CD4-positive, alpha-beta T cell treated with Interleukin-6 at 100 ng/mL for 8 hours (primary cell): Measurements from ENCODE around the gene MAP1LC3C.

Source experiments
- DNase-seq: peaks from one replicate; pipeline ENCODE4 v3.0.0-alpha.2; 2020; ENCODE audit warnings: mixed read lengths, low spot score

The MAP1LC3C gene

DNA sequence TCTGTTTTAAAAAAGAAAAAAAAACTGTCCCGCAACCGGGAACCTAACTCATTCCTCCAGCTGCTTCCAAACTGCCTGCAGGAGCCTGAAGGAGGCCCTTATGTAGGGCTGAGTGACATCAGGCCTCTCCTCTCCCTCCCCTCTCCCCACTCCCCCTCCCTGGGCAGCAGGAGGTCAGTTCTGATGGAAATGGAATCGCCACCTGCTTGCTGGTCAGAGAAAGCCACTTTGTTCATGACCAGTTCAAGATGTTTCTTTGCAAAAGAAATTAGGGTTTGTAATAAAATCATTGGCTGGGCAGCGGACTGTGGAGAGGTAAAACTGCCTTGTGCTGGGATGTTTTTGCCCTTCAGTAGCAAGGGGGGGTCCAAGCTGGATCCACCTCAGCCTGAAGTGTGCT lies at the start of gene MAP1LC3C:
MAP1LC3C (minus strand) TSS at position 73 of the 400 bp plus-strand sequence. CDS start 90 bp downstream, outside the sequence.
- no peak for DNase-seq

DNA sequence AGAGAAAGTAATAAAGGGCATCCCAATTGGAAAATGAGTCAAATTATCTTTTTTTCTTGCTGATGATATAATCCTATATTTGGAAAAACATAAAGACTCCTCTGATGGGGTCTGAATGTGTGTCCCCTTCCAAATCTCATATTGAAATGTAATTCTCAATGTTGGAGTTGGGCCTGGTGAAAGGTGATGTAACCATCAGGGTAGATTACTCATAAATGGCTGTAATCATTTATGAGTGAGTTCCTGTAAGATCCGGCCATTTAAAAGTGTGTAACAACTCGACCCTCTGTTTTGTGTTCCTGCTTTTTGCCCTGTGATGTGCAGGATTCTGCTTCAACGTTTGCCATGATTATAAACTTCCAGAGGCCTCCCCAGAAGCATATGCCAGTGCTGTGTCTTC lies 44.3 kb upstream of the MAP1LC3C start:
- DNase-seq: no peak

DNA sequence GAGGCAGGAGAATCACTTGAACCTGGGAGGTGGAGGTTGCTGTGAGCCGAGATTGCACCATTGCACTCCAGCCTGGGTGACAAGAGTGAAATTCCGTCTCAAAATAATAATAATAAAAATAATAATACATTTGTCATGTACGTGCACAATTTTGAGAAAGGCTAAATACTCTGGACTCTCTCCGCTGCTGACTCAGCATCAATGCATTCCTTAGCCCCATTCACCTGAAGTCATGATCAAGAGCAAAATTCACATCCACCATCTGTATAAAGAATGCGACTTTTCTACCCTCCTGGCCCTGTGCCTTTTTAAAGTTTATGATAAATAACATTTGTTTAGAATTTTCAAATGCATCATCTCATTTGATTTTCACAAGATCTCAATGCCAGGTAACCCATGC lies 35.5 kb upstream of the MAP1LC3C start:
- no peak for DNase-seq

DNA sequence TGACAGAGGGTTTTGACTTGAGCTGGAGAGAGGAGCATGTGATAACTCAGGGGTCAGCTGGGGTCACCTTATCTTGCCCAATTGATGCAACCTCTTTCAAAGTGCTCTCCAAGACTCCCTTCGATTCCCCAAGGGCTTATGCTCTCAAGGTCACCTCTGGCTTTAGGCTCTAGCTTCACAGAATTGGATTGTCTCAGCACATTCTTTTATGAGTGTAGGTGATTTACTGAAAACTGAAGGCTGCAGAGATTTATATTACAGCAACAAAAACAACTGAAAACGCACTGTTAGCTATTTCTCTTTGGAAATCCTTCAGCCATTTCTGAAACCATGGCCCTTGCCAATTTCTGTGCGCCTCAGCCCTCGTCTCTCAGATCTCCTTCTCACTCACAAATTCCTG lies 34.5 kb upstream of the MAP1LC3C start:
- no peak for DNase-seq

DNA sequence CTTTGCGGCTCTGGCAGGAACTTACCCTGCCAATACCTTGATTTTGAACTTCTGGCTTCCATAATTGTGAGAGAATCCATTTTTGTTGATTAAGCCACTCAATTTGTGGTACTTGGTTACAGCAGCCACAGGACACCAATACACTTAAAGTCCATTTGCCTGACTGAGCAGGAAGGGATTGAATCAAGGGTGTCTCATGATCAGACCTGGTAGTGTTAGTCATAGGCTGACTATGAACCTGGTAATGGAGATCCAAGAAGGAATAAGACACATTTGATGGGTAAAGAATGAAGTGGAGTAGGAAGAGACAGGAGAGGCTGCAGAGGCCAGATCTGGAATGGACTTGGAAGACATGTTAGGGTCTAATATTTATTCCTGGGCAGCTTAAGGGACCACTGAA lies 31.2 kb upstream of the MAP1LC3C start:
- DNase-seq: no peak

DNA sequence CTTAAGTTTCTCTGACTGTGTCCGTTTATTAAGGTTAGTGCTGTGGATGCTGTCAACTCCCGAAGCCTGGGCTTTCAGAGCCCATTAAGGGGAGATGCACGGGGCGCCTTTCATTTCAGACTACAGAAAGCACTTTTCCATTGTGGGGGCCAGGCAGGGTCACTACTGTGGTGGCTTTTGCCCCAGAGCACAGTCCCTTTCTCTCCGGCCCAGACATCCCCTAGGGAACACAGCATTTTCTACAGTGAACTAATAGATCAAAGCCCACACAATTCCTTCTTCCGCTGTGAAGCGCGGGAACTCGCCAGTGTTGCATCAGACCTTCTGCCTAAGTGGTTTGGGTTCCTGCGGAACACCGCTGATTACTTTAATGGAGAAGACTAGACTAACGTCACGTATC lies 26.8 kb upstream of the MAP1LC3C start:
- DNase-seq: no peak

DNA sequence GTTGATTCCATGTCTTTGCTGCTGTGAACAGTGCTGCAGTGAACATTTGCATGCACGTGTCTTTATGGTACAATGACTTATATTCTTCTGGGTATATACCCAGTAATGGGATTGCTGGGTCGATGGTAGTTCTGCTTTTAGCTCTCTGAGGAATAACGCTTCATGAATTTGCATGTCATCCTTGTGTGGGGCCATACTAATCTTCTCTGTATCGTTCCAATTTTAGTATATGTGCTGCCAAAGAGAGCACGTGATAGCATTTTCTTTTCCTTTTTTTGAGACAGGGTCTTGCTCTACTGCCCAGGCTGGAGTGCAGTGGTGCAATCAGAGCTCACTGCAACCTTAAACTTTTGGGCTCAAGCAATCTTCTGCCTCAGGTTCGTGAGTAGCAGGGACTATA lies 24.9 kb upstream of the MAP1LC3C start:
- DNase-seq: no peak

DNA sequence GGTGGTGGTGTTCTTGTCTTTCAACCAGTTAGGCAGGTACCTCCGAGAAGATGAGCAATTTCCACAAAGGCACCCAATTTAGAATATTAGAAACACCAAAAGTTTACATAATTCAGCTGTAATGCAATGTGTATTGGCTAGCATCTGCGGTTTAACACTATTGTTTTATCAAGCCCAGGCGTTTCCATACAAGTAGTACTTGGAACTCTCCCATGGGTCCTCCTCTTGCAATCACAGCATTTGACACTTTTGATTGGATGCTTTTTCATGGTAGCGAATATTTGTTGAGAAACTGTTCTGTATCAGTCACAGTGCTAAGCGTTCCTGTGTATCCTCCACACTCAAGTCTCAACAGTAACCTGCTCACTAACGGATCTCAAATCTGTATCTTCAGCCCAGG lies 20.1 kb upstream of the MAP1LC3C start:
- no peak for DNase-seq

DNA sequence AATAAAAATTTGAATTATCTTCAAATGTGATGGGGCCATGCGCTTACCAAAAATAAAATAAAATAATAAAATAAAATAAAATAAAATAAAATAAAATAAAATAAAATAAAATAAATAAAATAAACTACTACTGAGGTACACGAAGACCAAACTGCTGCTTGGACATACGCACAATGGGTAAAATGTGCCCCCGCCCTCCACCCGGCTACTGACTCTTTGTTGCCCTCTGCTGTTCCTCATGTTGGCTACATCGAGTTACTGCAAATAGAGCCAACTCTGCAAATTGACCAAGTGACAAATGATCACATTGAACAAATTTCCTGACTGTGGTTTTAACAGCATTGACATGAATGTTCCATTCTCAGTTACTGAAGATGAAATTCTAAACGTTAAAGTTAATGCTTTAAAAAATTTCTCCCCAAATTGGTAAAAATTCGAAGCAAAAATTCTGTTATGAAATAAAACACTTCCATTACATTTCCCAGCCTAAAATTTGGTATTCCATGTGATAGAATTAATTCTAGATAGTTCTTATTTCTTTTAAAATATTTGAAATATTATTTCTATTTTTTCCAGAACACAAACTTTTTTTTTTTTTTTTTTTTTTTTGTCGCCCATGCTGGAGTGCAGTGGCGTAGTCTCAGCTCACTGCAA lies 18.8 kb upstream of the MAP1LC3C start:
- peak; percentile 22 for DNase-seq

DNA sequence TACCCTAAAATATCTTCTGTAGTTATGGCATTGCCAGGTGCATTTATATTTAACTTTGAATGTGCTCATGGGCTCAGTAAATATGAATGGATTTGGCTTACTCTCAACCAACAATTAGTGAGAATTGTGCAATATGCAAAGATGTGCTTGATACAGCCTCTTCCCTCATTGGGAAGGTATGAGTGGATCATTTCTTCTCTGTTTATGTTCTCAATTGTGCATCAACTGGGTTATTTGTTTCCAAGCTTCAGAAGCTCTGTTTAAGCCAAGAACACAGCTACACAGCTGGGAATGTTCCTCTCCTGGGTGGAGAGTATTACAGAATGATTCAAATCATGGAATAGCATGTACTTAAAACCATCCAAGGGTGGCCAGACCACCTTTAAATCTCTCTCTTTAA lies 17.6 kb upstream of the MAP1LC3C start:
- DNase-seq: no peak

DNA sequence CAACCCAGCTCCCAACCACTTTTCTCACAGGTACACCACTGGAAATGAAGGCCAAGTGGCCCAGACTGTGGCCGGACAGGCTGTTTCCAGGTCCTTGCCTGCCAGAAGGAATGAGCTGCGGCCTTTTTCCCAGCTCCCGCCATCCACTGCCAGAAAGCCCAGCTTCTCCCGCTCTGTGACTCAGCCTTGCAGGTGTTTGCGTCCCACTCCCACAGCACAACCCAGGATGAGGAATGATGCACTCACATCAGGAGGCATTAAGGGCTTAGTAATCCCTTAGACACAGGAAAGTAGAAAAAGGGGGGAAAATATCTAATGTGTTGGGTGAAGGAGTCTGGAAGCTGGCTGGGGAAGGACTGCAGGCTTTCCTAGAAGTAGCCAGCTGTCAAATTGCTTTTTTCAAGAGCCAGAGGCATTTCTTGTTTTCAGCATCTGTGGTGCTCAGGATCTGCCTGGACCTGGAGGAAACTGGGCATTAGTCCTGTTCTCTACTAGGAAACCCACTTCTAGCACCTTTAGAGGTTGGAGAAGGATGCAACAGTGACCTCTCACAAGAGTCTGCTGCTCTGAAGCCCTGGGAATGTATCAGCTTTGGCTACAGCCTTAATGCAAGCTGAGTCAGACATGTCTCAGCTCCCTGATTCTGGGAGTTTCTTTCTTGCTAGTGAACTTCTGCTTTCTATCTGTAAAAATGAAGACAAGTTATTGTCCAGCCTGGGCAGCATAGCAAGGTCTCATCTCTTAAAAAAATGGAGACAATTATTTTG lies 13.2 kb upstream of the MAP1LC3C start:
- DNase-seq: no peak

DNA sequence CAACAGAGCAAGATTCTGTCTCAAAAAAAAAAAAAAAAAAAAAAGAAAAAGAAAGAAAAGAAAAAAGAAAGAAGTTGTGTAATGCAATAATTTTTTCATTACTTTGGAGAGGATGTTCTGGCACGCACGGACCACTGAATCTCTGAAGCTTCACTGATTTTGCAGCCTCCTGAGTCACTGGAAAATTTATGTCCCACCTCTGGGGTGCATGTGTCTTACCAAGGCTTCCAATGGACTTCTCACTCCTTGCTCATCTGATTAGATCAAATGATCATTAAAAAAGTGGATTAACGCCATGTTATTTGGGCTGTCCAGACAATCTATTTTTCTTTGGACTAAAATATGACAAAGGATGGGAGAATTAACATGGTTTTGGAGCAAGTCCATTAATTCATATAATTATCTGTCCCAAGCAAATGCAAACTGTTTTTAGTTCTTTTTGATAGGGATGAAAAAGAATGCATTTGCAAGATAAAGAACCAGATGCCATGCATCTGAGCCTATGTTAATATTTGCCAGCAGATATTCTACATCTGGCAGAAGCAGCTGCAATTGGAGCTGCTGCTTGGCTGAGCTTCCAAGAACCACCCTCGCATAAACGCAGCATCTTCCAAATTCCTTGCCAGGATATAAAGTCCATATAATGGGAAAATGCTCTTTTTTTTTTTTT lies 10.1 kb upstream of the MAP1LC3C start:
- no peak for DNase-seq

DNA sequence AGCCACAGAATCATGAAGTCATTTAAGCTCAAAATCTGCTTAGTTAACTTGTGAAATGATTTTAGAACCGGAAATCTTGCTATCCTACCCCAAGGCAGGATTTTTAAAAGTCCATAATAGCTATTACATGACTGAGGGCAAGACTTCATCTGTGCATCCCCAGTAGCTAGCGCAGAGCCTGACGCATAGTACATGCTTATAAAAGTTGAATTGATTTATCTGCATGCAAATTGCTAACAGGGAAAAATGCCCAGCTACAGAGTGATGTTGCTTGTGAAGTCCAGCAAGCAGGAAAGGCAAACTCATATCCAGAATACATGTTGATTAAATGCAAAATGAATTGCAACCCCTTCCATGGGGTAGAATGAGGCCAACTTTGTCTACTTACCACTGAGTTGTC lies 8.1 kb upstream of the MAP1LC3C start:
- DNase-seq: no peak

DNA sequence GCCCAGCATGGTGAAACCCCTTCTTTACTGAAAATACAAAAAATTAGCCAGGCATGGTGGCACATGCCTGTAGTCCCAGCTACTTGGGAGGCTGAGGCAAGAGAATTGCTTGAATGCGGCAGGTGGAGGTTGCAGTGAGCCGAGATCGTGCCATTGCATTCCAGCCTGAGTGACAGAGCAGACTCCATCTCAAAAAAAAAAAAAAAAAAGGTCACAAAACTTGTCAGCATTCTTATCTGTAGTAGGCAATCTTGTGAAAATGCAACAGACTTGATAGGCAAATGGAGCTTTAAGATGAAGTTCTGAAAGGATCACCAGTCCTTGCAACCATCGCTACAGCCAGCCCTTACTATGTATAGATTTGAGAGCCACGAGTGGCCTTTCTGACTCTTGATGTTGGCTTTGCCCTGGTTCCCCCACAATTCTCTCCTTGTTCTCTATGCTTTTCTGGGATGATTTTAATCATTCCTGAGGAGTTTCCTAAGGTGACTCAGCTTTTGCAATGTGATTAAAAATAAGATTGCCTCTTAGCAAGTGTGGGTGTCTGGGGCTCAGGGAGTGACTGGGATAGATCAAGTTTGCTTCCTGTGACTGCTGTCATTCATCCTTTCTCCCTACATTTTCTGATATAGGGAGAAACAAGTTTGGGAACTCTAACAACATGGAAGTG lies 7.1 kb upstream of the MAP1LC3C start:
- DNase-seq: no peak

DNA sequence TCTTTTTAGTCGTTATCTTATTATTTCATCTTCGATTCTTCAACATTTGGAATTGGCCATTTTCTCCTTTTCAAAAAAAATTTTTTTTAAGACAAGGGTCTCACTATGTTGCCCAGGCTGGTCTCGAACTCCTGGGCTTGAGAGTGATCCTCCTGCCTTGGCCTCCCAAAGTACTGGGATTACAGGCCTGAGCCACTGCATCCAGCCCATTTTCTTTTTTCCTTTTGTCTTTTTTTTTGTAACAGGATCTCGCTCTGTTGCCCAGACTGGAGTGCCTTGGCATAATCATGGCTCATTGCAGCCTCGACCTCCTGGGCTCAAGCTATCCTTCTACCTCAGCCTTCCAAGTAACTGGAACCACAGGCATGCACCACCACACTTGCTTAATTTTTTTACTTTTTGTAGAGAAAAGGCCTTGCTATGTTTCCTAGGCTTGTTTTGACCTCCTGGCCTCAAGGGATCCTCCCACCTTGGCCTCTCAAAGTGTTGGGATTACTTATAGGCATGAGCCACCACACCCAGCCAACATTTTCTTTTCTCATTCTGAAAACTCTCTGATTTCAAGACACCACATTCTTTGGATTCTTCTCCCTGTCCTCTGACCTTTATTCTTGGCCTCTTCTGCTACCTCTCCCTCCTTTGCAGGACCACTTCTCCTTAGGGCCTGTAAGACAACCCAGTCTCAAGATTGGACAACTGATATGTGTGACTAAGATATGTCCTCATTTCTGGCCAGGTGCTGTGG lies 6.0 kb upstream of the MAP1LC3C start:
- DNase-seq: no peak

DNA sequence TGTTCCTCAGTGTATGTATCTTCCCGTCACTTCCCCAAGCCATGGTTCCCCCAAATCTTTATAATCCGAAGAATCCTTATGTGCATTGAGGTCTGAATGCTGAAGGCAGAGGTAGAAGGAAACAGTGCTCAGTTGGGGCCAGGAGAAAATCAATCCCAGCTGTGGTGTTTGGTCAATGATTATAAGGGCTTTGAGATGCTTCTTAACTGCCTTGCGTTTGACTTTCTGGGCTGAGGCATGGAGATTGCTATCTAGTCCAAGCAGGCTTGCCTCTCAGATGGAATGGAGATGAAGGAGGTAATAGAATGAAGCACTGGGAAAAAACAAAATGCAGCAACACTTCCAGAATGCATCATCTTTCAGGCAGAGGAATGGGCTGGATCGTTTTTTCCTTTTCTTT lies 3.6 kb upstream of the MAP1LC3C start:
- no peak for DNase-seq

DNA sequence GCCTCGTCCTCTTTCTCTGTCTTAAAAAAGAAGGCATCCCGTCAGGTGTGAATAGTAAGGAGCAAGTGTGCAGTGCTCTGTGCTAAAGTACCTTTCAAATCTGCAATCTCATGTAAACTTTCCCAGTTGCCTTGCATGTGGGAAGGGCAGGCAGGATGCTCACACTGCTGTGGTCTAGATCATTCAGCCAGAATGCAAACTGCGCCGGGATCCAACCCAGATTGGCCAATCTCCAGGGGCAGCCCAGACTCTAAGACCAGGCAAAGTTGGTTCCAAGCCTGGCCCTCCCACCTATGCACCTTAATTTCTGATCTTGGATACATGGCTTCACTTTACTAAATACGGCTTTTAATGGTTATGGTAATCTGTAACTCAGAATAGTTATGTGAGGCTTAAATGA lies 3.2 kb upstream of the MAP1LC3C start:
- DNase-seq: no peak

DNA sequence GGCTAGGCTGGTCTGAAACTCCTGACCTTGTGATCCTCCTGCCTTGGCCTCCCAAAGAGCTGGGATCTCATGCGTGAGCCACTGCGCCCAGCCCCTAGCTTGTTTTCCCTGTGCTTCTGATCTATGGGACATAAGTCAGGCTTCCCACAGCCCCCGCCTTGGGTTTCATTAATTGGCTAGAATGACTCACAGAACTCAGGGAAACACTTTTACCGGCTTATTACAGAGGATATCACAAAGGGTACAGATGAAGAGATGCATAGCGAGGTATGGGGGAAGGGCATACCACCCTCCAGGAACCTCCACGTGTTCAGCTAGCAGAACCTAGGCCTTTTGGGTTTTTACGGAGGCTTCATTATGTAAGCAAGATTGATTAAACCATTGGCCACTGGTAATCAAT lies 1.5 kb upstream of the MAP1LC3C start:
- no peak for DNase-seq

DNA sequence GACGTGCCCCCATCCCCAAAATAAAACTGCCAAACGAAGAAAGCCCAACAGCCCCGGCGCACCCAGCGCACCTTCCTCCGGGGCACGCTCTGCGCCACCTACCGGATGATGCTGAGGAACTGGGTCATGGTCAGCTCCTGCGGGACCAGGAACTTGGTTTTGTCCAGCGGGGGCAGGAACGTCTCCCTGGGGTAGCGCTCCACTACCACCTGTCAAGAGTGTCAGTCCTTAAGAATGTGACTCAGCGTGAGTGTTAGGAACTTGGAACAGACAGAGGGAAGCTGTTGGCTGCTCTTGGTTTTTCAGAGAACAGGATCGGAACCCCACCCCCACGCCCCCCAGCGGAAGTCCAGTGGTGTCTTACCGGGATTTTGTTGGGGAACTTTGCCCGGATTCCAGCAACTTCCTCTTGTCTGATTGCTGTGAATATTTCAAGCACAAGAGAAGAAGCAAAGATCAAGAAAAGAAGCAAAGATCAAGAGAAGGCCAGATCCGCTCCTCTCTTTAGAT lies 431 bp downstream of the MAP1LC3C start:
- peak; percentile 19 for DNase-seq

DNA sequence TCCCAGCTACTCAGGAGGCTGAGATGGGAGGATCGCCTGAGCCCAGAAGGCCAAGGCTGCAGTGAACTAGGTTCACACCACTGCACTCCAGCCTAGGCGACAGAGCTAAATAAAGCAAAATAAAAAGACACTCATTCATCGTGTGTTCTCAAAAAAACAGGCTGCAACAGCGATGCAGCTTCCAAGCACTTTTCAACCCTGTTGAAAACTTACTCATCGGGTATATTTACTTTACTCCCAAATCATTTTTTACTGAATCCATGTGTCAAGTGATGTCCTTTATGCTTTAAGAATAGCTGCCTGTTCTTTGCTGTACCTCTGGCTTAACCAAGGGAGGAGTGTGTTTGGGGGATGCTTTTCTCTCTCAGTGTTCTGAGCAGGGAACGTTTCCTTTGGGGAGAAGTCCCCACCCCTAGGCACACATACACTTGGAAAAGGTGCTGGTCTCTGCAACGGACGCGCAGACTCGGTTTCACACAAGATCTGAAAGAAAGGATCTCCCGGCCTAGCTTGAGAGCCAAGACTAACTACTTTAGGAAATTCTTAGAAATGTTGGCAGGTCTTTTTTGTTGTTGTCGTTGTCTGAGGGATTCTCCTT lies 1.4 kb downstream of the MAP1LC3C start:
- DNase-seq: no peak

DNA sequence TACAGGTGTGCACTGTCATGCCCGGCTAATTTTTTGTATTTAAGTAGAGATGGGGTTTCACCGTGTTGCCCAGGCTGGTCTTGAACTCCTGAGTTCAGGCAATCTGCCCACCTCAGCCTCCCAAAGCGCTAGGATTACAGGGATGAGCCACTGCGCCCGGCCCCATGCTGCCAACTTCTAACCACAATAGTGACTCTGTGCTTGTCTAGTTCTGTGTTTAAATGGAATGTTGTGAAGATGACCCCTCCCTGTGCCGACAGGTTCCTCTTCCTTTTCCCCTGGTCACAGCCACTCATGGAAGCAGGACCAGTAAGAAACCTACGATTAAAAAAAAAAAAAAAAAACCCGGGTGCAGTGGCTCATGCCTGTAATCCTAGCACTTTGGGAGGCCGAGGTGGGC lies 4.7 kb downstream of the MAP1LC3C start:
- no peak for DNase-seq
